ENCODE data around the gene PLPP3. TPM values are rescaled to one million over a fixed set of nuclear protein-coding genes. Genes with fewer than 3 reads are reported as not detected.

Gene PLPP3
- total RNA-seq, 1 donor = 0.81 TPM

- DNase-seq (ENCODE audit: low read depth in 2 of 3, low spot score in 2 of 3) = peak in 1 of 3 donors; percentile 29
Observed at GRCh38 chr1:56526571-56527174, 52.7 kb downstream of the PLPP3 start.

DNA sequence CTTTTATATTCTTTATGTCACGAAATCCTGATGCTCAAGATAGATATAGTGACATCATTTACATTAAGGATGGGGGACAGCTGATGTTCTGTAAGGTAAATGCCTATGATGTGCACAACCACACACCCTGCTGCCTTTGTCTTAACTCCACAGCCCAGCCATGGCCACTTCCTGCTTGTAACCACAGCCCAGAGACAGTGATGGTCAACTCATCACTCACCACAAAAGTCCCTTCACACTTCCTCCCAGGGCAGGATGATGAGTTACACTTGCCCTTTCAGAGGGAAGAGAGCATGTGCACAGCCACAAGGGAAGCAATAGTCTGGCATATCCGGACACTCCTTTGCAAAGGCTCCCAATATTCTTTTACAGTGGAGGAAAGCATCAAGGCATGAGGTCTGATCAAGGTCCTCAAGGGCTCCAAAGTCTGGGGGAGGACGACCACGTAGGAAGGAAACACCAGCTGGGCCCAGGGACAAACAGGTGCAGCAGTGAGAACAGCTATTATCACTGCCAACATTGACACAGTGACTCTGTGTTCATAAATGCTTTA is 53.8 kb downstream of the PLPP3 start:
- DNase-seq (ENCODE audit: low read depth in 2 of 3, low spot score in 2 of 3) = peak in 2 of 3 donors; percentile 41 to 65

GRCh38 chr1:56524263-56524662 is 55.1 kb downstream of the PLPP3 start:
- DNase-seq (ENCODE audit: low read depth in 2 of 3, low spot score in 2 of 3) = no peak

DNA sequence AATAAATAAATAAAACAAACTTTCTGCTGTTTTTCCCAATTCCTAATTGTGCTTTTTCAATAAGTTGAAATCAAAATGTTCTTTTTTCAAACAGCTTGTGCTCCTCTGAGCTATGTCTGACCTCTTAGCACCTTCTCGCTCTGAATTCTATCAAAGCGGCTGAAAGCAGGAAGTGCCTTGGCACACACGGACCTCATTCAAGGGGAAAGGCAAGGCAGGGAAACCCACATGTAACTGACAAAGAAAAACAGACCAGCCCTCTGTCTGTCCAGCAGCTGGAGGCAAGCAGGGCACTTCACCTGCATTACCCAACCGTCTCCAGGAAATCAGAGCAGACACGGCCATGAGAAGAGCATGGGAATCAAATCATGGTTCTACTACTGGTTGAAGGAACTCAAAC is 56.7 kb downstream of the PLPP3 start:
- no peak for DNase-seq (ENCODE audit: low read depth in 2 of 3, low spot score in 2 of 3)

DNA sequence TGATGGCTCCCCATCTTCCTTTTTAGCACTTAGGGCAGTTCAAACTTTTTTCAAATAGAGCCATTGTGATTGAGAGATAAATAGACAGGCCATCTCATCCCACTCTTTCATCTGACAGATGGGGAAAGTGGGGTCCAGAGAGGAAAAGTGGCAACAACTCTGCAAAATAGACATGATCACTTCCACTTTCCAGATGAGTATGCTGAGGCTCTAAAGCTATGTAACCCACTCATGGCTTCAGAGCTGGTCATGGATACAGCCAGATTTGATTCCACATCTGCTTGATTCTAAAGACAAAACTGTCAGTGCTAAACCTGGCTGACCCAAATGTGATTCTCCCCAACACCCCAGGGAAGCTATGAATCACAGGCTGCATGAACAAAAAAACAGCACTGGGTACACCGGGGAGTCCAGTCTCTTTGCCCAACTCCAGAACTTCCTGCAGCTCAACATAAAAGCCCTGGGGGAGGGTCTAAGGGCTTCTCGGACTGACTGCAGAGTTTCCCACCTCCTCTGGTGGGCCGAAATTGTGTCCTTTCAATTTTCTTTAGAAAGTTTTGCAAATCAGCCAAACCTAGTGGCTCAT is 59.3 kb downstream of the PLPP3 start:
- no peak for DNase-seq (ENCODE audit: low read depth in 2 of 3, low spot score in 2 of 3)

GRCh38 chr1:56517404-56518130 is 61.8 kb downstream of the PLPP3 start:
- DNase-seq (ENCODE audit: low read depth in 2 of 3, low spot score in 2 of 3) = no peak

DNA sequence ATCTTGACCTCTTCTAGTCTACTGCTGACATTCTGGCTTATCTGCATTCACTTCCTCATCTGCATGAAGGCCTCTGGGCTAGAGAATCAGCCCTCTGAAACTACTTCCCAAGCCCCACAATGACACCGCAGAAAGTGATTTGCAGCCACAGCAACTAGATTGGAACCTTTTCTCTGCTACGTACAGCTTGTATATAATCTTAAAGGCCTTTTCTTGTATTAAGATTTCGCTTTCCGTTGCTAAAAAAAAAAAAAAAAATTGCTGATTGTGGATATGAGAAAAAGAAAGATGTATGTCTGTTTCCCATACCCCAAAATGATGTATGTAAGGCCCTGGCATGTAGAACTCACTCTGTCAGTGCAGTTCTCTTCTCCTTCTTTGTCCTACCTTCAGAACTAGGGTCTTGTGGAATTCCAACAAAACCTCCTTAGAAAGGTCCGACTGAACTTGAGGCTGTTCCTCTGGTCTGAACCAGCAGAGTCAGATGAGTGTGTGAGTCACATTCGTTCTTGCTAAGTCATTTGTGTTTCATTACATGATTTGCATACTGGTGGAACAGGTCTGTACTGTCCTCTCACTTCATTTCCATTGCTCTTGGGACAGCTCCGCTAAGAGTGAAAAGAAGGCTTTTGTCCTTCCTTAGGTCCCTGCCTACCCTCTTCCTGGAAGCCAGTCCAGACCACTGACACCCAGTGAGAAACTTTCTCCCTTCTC is 62.7 kb downstream of the PLPP3 start:
- DNase-seq (ENCODE audit: low read depth in 2 of 3, low spot score in 2 of 3) = peak in 2 of 3 donors; percentile 50 to 83

DNA sequence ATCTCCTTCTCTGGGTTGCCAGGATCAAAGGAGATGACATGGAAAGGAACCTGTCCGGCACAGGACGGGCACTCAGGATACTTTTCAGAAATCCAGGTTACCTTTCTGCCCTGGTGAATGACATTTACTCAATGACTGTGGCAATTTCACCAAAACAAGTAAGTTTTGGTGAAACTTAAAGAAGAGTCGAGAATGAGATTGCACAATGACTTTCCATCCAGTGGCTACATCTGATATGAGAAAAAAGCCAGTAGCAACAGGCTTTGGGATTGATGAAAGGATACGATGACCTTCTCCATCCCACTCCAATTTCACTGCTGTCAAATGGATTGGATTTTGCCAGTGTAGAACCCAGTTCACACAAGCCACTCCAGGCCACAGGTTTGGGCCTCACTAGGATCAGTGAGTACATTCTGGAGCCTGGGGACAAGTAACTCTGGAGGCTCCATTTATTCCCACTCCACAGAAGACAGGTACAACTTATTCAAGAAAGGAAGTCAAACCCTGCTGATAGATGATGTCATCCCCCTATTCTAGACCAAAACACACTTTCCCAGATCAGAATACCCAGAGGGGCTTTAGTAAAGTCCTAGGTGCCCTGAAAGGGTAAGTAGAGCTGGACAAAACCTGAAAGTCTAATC is 63.3 kb downstream of the PLPP3 start:
- DNase-seq (ENCODE audit: low read depth in 2 of 3, low spot score in 2 of 3) = no peak

- no peak for DNase-seq (ENCODE audit: low read depth in 2 of 3, low spot score in 2 of 3)
Observed at GRCh38 chr1:56512724-56513494, 66.5 kb downstream of the PLPP3 start.

DNA sequence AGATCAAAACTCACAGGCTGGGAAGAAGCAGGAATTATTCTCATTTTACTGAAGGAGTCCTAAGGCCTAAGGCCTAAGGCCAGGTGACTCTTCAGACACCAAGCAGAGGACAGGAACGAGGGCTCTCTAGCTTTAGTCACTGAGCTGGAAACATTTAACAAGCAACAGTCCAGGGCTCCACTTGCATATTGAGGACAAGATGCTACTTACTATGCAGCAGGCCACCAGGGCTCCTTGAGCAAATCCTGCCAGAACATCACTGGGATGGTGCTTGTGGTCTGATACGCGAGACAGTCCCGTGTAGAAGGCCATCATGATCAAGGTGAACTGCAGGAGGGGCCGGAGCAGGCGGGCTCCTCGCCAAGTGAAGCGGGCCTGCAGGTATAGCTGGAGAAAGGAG is 67.6 kb downstream of the PLPP3 start:
- DNase-seq (ENCODE audit: low read depth in 2 of 3, low spot score in 2 of 3) = no peak

DNA sequence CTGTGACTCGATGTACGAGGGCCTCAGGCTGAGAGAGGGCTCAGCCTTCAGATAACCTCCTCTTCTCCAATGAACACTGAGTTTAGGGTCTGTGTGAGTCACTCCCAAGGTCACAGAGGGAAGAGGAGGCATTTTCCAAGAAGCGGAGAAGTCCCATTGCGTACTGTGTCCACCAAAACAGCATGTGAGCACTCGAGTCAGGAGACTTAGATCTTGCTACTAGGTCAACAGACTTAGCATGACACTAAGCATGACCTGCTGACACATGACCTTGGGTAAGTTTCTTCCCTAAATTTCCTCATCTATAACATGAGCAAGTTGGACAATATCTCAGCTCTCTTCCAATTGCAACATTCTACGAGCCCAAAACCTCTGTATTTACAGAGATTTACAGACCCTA is 68.0 kb downstream of the PLPP3 start:
- DNase-seq (ENCODE audit: low read depth in 2 of 3, low spot score in 2 of 3) = no peak

GRCh38 chr1:56510642-56511021 is 68.7 kb downstream of the PLPP3 start:
- DNase-seq (ENCODE audit: low read depth in 2 of 3, low spot score in 2 of 3) = no peak

DNA sequence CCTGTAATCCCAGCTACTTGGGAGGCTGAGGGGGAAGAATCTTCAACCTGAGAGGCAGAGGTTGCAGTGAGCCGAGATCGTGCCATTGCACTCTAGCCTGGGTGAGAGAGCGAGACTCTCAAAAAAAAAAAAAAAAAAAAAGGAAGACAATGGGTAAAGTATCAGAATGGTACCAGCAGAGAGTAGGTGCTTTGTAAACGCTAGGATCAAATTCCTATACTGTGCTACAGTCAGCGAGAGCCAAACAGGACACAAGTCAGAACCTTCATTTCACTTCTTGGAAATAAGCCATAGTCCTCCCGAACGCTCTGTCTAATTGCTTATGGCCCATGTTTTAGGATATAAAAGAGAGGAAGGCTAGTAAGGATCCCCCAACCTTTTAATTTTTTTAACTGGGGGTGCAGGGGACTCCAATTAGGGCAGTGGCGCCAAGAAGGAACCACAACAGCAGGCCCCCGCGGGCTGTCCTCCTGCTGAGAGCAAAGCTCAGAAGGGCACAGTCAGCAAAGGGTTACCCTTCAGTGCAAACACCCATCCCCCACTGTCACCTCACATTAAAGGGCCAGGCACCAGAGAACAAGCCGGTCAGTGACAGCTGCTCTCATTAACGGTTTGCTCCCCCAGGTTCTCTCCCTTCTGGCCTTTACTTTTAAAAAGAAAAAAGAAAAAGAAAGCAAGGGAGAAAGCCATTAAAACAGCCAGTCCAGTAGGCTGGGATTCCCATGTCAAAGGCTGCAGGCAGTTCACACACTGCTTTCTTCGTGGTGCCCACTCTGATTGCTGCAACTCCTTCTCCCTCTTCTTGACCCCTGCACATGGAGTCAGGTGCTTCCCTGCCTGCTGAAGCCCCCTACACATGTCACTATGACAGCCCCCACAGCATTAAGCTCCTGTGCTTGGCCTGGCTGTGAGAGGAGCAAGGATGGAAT is 69.4 kb downstream of the PLPP3 start:
- DNase-seq (ENCODE audit: low read depth in 2 of 3, low spot score in 2 of 3) = no peak

DNA sequence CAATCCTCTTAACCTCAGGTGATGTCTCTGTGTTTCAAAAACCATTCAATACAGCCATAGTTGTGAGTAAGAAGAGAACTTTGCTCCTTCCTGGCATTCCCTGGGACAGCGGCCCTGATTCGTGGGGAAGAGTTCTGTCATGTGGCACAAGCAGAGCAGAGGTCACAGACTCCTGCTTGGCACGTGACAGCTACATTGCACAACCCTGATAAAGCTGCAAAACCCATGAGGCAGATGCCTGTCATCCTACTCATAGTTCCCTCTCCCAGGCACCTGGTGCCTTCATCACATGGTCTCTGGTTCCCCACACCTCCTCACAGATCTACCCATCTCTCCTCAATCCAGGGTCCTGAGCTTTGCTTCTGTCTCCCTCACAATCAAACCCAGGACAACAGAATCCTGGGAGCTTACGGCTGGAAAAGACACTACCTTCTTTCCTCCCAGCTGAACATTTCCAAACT is 70.8 kb downstream of the PLPP3 start:
- no peak for DNase-seq (ENCODE audit: low read depth in 2 of 3, low spot score in 2 of 3)

- no peak for DNase-seq (ENCODE audit: low read depth in 2 of 3, low spot score in 2 of 3)
Observed at GRCh38 chr1:56507925-56508522, 71.3 kb downstream of the PLPP3 start.

GRCh38 chr1:56506951-56507491 is 72.3 kb downstream of the PLPP3 start:
- DNase-seq (ENCODE audit: low read depth in 2 of 3, low spot score in 2 of 3) = no peak

DNA sequence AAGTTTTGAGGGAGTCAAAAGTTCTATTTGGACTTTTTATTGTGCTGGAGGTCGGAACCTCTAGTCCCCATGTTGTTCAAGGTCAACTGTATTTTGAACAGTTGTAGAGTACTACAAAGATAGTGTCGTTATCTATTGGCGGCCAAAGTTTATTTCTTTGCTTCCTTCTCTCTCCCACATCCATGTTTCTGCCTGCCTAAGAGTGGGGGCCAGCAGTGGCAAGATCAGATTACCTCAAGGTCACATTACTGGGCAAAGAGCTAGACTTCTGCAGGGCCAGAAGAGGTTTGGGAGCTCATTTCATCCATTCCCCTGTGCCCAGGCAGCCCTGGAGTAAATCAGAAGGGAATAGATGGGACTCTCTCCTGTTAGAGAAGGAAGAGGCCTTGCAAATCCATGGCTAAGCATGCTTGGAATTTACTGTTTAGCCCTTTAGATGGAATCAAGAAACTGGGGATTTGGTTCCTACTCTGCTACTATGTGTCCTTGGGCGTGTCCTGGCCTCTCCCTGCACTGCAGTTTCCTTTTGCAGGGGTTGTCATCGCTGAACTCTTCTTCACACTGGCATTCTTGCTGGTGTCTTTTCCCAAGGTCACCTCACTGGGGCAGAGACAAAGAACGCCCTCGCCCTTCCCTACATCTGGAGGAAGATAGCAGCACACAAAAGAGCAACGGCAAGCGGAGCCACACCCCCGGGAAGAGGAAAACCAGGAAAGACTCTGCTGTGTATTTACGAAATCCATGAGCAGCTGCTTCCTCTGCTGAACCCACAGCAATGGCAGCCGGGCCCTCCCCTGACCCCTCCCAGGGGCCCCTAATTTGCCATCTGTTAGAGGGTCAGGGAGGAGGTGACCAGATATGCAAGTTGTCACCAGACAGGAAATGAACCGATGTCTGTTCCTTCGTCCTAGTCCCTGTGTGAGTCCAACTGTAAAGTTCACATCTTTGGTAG is 73.3 kb downstream of the PLPP3 start:
- DNase-seq (ENCODE audit: low read depth in 2 of 3, low spot score in 2 of 3) = peak in 1 of 3 donors; percentile 54
